DLD1 (cell line): ENCODE data around the gene UBXN11.

Source experiments
- in situ Hi-C: cut with HindIII; loops from 2 replicates; pipeline ENCODE4 v1.10.0; 2017; ENCODE audit warnings: low sequenced_read_pairs

UBXN11 gene

GRCh38 chr1:26288311-26288941 lies 18.0 kb downstream of the UBXN11 start:
- in situ Hi-C loops, result no loop called here

GRCh38 chr1:26287811-26288210 lies 18.6 kb downstream of the UBXN11 start:
- in situ Hi-C loops, result no loop called here

GRCh38 chr1:26287033-26287711 lies 19.3 kb downstream of the UBXN11 start:
- in situ Hi-C loops, result no loop called here

- in situ Hi-C loops, result no loop called here
These were observed 20.4 kb downstream of the UBXN11 start for GRCh38 chr1:26286064-26286416.

GRCh38 chr1:26285366-26286063 lies 20.9 kb downstream of the UBXN11 start:
- in situ Hi-C loops, result no loop called here

- in situ Hi-C loops, result no loop called here
These were observed 21.7 kb downstream of the UBXN11 start for GRCh38 chr1:26284597-26285347.

GRCh38 chr1:26283871-26284596 lies 22.4 kb downstream of the UBXN11 start:
- in situ Hi-C loops, result no loop called here

GRCh38 chr1:26283279-26283853 lies 23.1 kb downstream of the UBXN11 start:
- in situ Hi-C loops, result no loop called here

- in situ Hi-C loops, result no loop called here
These were observed 24.0 kb downstream of the UBXN11 start for GRCh38 chr1:26282401-26282918.

GRCh38 chr1:26281971-26282370 lies 24.5 kb downstream of the UBXN11 start:
- in situ Hi-C loops, result no loop called here

- in situ Hi-C loops, result no loop called here
These were observed 25.1 kb downstream of the UBXN11 start for GRCh38 chr1:26281091-26281958.

- in situ Hi-C loops, result no loop called here
These were observed 25.9 kb downstream of the UBXN11 start for GRCh38 chr1:26280333-26281042.

GRCh38 chr1:26279456-26280332 lies 26.7 kb downstream of the UBXN11 start, which contains the start of gene SH3BGRL3:
SH3BGRL3 (plus strand) TSS chr1:26280086; CDS start chr1:26280156, 70 bp downstream.
- in situ Hi-C loops, result loop anchor here (5.0 kb wide), 1 partner anchor 63 kb away; no protein-coding TSS in a partner anchor

- in situ Hi-C loops, result loop anchor here (5.0 kb wide), 1 partner anchor 63 kb away; no protein-coding TSS in a partner anchor
These were observed 27.5 kb downstream of the UBXN11 start for GRCh38 chr1:26278724-26279455.

GRCh38 chr1:26278303-26278702 lies 28.1 kb downstream of the UBXN11 start:
- in situ Hi-C loops, result loop anchor here (5.0 kb wide), 1 partner anchor 64 kb away; no protein-coding TSS in a partner anchor

GRCh38 chr1:26277719-26278118 lies 28.7 kb downstream of the UBXN11 start:
- in situ Hi-C loops, result loop anchor here (5.0 kb wide), 1 partner anchor 65 kb away; no protein-coding TSS in a partner anchor
